ENCODE results near the gene TBC1D8. TPM values are rescaled to one million over a fixed set of nuclear protein-coding genes. Genes with fewer than 3 reads are reported as not detected.

The TBC1D8 gene
- total and polyA plus RNA-seq, 9 donors, result 18.3 to 26.6 (median 20.6) TPM

DNA sequence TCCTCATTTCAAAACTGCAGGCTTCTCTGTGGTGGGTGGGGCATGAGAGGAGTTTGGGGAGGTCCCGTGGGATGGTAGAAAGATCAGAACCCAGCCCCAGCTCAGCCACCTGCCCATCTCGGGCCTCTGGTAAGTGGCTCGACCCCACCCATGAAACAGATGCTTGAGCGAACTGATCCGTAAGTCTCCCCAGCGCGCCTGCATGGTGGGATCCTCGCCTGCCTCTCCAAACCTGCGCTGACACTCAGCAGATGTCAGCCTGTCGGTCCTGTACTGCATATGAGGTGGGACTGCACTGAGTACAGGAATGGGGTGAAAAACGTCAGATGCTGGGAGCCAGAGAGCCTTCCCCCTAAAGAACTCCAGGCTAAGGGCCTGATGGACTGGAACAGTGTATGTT is 165.0 kb downstream of the TBC1D8 start:
- H3K27me3 ChIP-seq (ENCODE audit: control insufficient read depth, insufficient read depth, low read length), result no peaks in the 10 kb centered on the region
- H3K4me3 ChIP-seq (ENCODE audit: low read length), result no peak overlapping the region
- H3K27ac ChIP-seq (ENCODE audit: low read length), result no peak overlapping the region
- H3K9me3 ChIP-seq (replicated peaks; ENCODE audit: control insufficient read depth, low read depth, low read length), result no peaks in the 10 kb centered on the region
- DNase-seq, result no peak
- WGBS (ENCODE audit: insufficient coverage), result 72% methylated on average over 10 of the region's 11 CpGs
- no peaks in the 10 kb centered on the region for H3K4me1 ChIP-seq (ENCODE audit: control insufficient read depth, insufficient read depth, low read length)
- peaks cover 2% of the 10 kb centered on the region for H3K36me3 ChIP-seq (ENCODE audit: control insufficient read depth, insufficient read depth, low read length)

DNA sequence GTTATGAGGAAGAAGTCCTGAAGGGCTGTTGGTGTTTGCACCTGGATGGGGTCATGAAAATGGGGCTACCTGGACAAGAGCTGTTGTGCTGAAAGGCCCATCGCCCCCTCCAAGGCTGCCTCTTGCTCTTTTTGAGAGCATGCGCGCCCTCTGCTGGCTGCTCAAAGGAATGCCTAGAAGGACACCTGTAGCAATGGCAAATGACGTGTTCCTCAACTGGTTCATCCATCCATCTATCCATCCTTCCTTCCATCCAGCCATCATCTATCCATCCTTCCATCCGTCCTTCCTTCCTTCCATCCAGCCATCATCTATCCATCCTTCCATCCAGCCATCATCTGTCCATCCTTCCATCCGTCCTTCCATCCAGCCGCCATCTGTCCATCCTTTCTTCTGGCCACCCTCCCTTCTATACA is 166.3 kb downstream of the TBC1D8 start:
- DNase-seq, result peak; percentile 80
- Histone ChIP-seq H3K27ac (ENCODE audit: low read length) (no peak overlapping the region), H3K27me3 (ENCODE audit: control insufficient read depth, insufficient read depth, low read length) (no peaks in the 10 kb centered on the region), H3K9me3 (replicated peaks; ENCODE audit: control insufficient read depth, low read depth, low read length) (no peaks in the 10 kb centered on the region), H3K4me1 (ENCODE audit: control insufficient read depth, insufficient read depth, low read length) (no peaks in the 10 kb centered on the region), H3K36me3 (ENCODE audit: control insufficient read depth, insufficient read depth, low read length) (peaks cover 4% of the 10 kb centered on the region), H3K4me3 (ENCODE audit: low read length) (no peak overlapping the region)
- 28% methylated on average over 7 of the region's 7 CpGs for WGBS (ENCODE audit: insufficient coverage)

DNA sequence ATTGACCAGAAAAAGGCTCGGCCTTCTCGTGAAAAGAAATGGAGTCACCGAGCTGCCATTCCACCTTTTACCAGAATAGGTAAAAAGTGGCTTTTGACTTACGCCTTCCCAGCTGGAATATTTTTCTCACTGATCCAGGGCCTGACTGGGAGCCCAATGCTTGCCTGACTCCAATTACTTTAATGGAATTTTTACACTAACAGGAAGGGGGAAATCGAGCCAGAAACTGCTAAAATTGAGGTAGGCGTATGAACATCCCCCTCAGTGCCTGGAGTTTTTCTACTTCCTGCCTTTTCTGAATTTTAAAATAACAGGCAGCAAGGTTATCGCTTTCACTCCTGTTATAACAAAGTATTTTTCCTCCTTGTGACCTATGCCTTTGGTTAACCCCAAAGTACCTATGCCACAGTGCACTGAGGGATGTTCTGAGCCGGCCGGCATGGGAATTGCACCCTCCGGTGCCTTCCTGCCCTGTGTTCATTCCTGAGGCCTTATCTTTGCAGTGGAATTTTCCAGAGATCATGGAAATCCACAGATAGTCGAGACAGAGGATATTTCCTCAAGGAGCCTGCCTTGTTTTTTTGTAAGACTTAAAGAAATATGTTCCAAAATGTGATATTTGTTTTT is 167.4 kb downstream of the TBC1D8 start:
- peak; percentile 51 for DNase-seq
- H3K27me3 ChIP-seq (ENCODE audit: control insufficient read depth, insufficient read depth, low read length), result no peaks in the 10 kb centered on the region
- no peaks in the 10 kb centered on the region for H3K9me3 ChIP-seq (replicated peaks; ENCODE audit: control insufficient read depth, low read depth, low read length)
- no peak overlapping the region for H3K27ac ChIP-seq (ENCODE audit: low read length)
- H3K36me3 ChIP-seq (ENCODE audit: control insufficient read depth, insufficient read depth, low read length), result peaks cover 4% of the 10 kb centered on the region
- 74% methylated on average over 4 of the region's 11 CpGs for WGBS (ENCODE audit: insufficient coverage)
- peaks cover 2% of the 10 kb centered on the region for H3K4me1 ChIP-seq (ENCODE audit: control insufficient read depth, insufficient read depth, low read length)
- no peak overlapping the region for H3K4me3 ChIP-seq (ENCODE audit: low read length)

DNA sequence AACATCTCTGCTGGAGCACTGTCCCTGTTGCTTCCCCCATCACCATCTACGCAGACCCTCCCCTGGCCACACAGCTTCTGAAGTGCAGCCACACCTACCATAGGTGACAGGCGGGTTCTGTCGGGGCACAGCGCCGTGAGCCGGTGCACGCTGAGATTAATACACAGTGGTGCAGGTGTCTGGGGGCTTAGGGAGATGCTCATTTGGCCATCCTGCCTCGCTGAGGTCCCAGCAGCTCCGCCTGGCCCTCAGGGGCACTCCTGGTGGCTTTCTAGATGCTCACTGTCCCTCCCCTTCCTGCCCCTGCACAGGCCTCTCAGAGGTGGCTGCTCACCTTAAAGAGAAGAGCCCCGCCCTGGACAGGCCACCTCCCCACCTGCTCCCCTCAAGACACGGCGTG is 168.0 kb downstream of the TBC1D8 start:
- H3K36me3 ChIP-seq (ENCODE audit: control insufficient read depth, insufficient read depth, low read length), result peaks cover 6% of the 10 kb centered on the region
- no peak overlapping the region for H3K27ac ChIP-seq (ENCODE audit: low read length)
- DNase-seq, result no peak
- H3K9me3 ChIP-seq (replicated peaks; ENCODE audit: control insufficient read depth, low read depth, low read length), result no peaks in the 10 kb centered on the region
- WGBS (ENCODE audit: insufficient coverage), result 90% methylated on average over 6 of the region's 12 CpGs
- no peaks in the 10 kb centered on the region for H3K27me3 ChIP-seq (ENCODE audit: control insufficient read depth, insufficient read depth, low read length)
- H3K4me1 ChIP-seq (ENCODE audit: control insufficient read depth, insufficient read depth, low read length), result peaks cover 5% of the 10 kb centered on the region
- no peak overlapping the region for H3K4me3 ChIP-seq (ENCODE audit: low read length)

DNA sequence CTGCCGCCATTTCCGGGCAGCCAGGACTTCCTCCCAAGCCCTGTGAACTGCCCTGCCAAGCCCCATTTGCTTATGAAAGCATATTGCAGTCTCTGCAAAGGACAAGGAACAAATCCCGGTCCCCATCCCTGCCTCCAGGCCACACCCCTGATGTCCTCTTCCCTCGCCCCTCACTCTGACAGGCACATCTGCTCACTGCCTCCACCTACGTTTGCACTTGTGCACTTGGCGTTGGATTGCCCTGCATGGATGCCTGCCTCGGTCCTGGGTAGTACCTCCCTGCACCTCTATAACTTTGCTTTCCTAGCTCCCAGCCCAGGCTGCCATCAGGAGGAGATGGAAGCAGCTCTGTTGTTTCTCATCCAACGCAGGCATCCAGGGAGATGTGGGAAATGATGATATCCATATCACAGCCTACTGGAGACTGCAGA is 168.7 kb downstream of the TBC1D8 start:
- peaks cover 6% of the 10 kb centered on the region for H3K4me1 ChIP-seq (ENCODE audit: control insufficient read depth, insufficient read depth, low read length)
- no peak for DNase-seq
- H3K4me3 ChIP-seq (ENCODE audit: low read length), result no peak overlapping the region
- H3K27ac ChIP-seq (ENCODE audit: low read length), result no peak overlapping the region
- H3K36me3 ChIP-seq (ENCODE audit: control insufficient read depth, insufficient read depth, low read length), result peaks cover 8% of the 10 kb centered on the region
- no peaks in the 10 kb centered on the region for H3K27me3 ChIP-seq (ENCODE audit: control insufficient read depth, insufficient read depth, low read length)
- H3K9me3 ChIP-seq (replicated peaks; ENCODE audit: control insufficient read depth, low read depth, low read length), result no peaks in the 10 kb centered on the region
- 79% methylated on average over 6 of the region's 8 CpGs for WGBS (ENCODE audit: insufficient coverage)

DNA sequence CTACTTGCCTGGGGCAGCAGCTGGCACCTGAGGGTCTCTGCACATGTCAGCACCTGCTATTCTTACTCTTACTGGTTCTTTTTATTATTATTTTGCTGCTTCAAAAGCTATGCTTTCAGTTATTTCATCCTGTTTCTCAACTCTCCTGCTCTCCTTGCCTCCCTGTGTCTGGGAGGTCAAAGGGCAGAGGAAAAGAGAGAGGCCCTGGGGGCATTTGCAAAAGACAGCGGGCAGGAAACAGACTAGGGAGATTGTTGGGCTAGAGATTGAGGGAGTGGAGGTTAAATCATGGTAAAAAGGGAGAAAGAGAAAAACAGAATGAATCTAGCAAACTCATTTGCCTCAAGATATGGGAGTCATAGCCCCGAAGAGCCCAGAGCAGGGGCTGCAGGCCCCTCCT is 170.2 kb downstream of the TBC1D8 start:
- Histone ChIP-seq H3K4me3 (ENCODE audit: low read length) (no peak overlapping the region), H3K27ac (ENCODE audit: low read length) (no peak overlapping the region), H3K36me3 (ENCODE audit: control insufficient read depth, insufficient read depth, low read length) (peaks cover 10% of the 10 kb centered on the region), H3K9me3 (replicated peaks; ENCODE audit: control insufficient read depth, low read depth, low read length) (no peaks in the 10 kb centered on the region), H3K4me1 (ENCODE audit: control insufficient read depth, insufficient read depth, low read length) (peaks cover 20% of the 10 kb centered on the region), H3K27me3 (ENCODE audit: control insufficient read depth, insufficient read depth, low read length) (no peaks in the 10 kb centered on the region)
- 71% methylated on average over 1 of the region's 2 CpGs for WGBS (ENCODE audit: insufficient coverage)
- DNase-seq, result no peak

DNA sequence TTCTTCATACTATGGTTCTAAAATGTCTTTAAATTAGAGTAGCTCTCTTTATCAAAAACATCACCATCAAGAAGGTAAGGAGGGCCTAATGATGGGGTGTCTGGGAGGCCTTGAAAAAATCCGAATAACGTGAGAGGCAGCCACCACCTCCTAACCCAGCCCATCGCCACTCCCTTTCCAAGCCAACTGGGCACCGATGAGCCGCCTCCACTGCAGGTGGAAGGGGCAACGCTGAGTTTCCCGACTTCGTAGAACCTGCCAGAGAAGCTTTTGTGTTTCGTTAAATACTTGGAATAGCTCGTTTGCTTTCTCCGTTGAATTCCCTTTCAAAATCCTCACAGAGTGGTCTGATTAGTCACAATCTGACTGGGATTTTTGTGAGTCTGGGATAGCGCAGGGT is 171.1 kb downstream of the TBC1D8 start:
- 92% methylated on average over 8 of the region's 12 CpGs for WGBS (ENCODE audit: insufficient coverage)
- Histone ChIP-seq H3K27me3 (ENCODE audit: control insufficient read depth, insufficient read depth, low read length) (no peaks in the 10 kb centered on the region), H3K4me3 (ENCODE audit: low read length) (no peak overlapping the region), H3K27ac (ENCODE audit: low read length) (no peak overlapping the region), H3K4me1 (ENCODE audit: control insufficient read depth, insufficient read depth, low read length) (peaks cover 20% of the 10 kb centered on the region), H3K36me3 (ENCODE audit: control insufficient read depth, insufficient read depth, low read length) (peaks cover 10% of the 10 kb centered on the region), H3K9me3 (replicated peaks; ENCODE audit: control insufficient read depth, low read depth, low read length) (no peaks in the 10 kb centered on the region)
- DNase-seq, result no peak

DNA sequence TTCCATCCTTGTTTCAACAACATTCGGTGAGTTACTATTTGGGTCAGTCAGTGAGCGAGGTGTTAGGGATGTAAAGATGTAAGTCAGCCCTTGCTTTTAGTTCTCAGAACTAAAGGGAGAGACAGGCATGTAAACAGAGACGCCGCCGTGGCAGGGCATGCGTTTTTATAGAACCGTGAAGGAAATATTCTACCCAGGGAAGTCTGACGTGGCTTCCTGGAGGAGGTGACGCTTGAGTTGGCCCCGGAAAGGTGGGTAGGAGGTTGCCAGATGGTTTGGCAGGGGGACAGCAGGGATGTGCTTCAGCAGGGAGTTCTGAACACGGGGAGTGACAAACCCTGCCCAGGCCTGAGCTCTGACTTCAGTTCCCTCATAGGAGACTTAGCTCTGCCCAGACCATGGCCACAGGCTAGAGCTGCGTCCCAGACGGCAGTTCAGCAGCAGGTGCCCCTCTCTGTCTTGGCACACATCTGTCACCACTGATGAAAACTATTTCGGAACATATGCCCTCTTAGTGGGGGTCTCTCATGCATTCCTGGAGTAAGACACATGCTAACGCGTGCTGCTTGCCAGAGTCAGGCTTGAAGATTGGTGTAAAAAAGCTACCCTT is 172.5 kb downstream of the TBC1D8 start:
- peaks cover 20% of the 10 kb centered on the region for H3K4me1 ChIP-seq (ENCODE audit: control insufficient read depth, insufficient read depth, low read length)
- H3K36me3 ChIP-seq (ENCODE audit: control insufficient read depth, insufficient read depth, low read length), result peaks cover 10% of the 10 kb centered on the region
- H3K27ac ChIP-seq (ENCODE audit: low read length), result peak overlapping the region; percentile 78
- no peak overlapping the region for H3K4me3 ChIP-seq (ENCODE audit: low read length)
- H3K27me3 ChIP-seq (ENCODE audit: control insufficient read depth, insufficient read depth, low read length), result no peaks in the 10 kb centered on the region
- DNase-seq, result peak; percentile 62
- WGBS (ENCODE audit: insufficient coverage), result 32% methylated on average over 12 of the region's 16 CpGs
- H3K9me3 ChIP-seq (replicated peaks; ENCODE audit: control insufficient read depth, low read depth, low read length), result no peaks in the 10 kb centered on the region

DNA sequence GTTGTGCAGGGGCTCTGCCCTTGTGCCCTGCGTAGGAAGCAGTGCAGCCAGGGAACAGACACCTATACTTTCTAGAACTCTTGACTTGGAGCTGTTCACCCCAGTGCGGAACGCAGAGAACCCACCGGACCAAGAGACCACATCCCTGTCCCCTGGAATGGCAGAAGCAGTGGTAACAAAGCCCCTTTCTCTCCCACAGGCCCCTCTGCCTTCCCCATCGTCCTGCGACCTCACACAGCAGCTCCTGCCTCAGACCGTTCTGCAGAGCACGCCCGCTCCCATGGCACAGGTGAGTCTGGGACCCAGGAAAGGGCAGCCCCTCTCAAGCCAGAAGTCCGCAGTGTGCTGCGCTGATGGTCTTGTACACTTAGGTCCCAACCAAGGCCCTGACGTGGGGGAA is 173.7 kb downstream of the TBC1D8 start:
- Histone ChIP-seq H3K36me3 (ENCODE audit: control insufficient read depth, insufficient read depth, low read length) (peaks cover 8% of the 10 kb centered on the region), H3K27me3 (ENCODE audit: control insufficient read depth, insufficient read depth, low read length) (no peaks in the 10 kb centered on the region), H3K27ac (ENCODE audit: low read length) (peak overlapping the region; percentile 15), H3K4me1 (ENCODE audit: control insufficient read depth, insufficient read depth, low read length) (peaks cover 20% of the 10 kb centered on the region), H3K4me3 (ENCODE audit: low read length) (no peak overlapping the region), H3K9me3 (replicated peaks; ENCODE audit: control insufficient read depth, low read depth, low read length) (no peaks in the 10 kb centered on the region)
- DNase-seq, result no peak
- 85% methylated on average over 11 of the region's 12 CpGs for WGBS (ENCODE audit: insufficient coverage)

DNA sequence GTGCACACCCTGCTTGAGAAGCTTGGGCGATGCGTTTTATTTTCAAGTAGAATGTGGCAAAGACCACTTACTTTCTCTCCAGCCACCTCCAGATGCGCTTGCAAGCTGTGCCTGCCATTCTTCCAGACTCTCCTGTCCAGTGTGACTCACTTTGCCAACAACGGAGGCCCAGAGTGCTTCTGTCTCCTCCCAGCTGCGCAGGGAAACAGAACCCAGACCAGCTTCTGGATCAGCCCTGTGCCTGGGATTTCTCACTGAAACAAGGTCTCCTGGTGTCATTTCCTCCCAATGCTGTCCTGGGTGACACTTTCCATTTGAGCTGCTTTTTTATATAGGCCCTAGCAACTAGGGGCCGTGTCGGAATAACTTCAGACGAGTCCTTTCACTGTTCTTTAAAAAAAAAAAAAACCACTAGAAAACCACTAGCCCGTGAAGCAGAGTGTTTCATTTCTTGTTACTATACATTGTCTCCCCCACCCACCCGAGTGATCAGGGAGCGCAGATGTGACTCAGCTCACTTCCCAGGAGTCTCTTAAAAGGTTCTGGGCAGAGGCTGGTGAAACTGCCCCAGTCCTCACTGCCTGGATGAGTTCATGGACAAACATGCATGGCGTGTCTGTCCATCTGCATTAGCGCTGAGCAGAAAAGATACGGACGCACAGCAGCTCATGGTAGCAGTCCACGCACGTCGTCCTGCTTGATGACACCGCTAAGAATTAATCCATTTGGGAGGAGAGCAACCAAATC is 174.4 kb downstream of the TBC1D8 start:
- no peaks in the 10 kb centered on the region for H3K27me3 ChIP-seq (ENCODE audit: control insufficient read depth, insufficient read depth, low read length)
- peaks cover 22% of the 10 kb centered on the region for H3K4me1 ChIP-seq (ENCODE audit: control insufficient read depth, insufficient read depth, low read length)
- 73% methylated on average over 13 of the region's 19 CpGs for WGBS (ENCODE audit: insufficient coverage)
- no peaks in the 10 kb centered on the region for H3K9me3 ChIP-seq (replicated peaks; ENCODE audit: control insufficient read depth, low read depth, low read length)
- peaks cover 8% of the 10 kb centered on the region for H3K36me3 ChIP-seq (ENCODE audit: control insufficient read depth, insufficient read depth, low read length)
- peak; percentile 27 for DNase-seq
- no peak overlapping the region for H3K4me3 ChIP-seq (ENCODE audit: low read length)
- no peak overlapping the region for H3K27ac ChIP-seq (ENCODE audit: low read length)

Measured in muscle of leg (tissue), 11 donors.